Stomach (tissue), 9 donors: Measurements from ENCODE around the gene CCNJL. TPM values are rescaled to one million over a fixed set of nuclear protein-coding genes. Genes with fewer than 3 reads are reported as not detected.
"Not testable (repeated sequence)": the region's sequence is repeated elsewhere in the genome, so short reads cannot be mapped to it uniquely, and the experiment has no call there.

Source experiments
- DNase-seq, 2 donors: peaks; one replicate each; pipeline versions ENCODE4 v3.0.0 to v3.0.0-alpha.2; 2013 to 2019
- H3K27ac ChIP-seq, 5 donors: fragments of 200-600 bp in 4 of 5; sonication (generic) in 4 of 5; one replicate each; pipeline ENCODE4 v1.5.1; 2013 to 2019; ENCODE audit warnings: mild to moderate bottlenecking in 1 of 5, moderate library complexity in 1 of 5
- H3K27me3 ChIP-seq, 3 donors: fragments of 200-600 bp; sonication (generic); one replicate each; pipeline ENCODE4 v1.5.1; 2017 to 2019; ENCODE audit warnings: mixed run types in 1 of 3
- H3K36me3 ChIP-seq, 4 donors: fragments of 200-600 bp; sonication (generic); 1 replicate in 3 of 4; 2 replicates in 1 of 4; pipeline ENCODE4 v1.5.1; 2016 to 2019
- H3K4me1 ChIP-seq, 4 donors: fragments of 200-600 bp; sonication (generic); one replicate each; pipeline ENCODE4 v1.5.1; 2016 to 2019
- H3K4me3 ChIP-seq, 4 donors: fragments of 200-600 bp; sonication (generic) in 3 of 4; one replicate each; pipeline ENCODE4 v1.5.1; 2016 to 2019; ENCODE audit warnings: mild to moderate bottlenecking in 1 of 4
- H3K9me3 ChIP-seq, 4 donors: fragments of 200-600 bp; sonication (generic); one replicate each; pipeline ENCODE4 v1.5.1; 2016 to 2019
- CTCF ChIP-seq, 7 experiments: fragments of 450-650 bp in 4 of 7; fragments of 200-600 bp in 3 of 7; sonication (generic) in 3 of 7; IDR thresholded peaks; one replicate each; pipeline ENCODE4 v1.5.1; 2016 to 2019; ENCODE audit warnings: antibody characterized with exemption in 7 of 7, control low read depth in 2 of 7, mild to moderate bottlenecking in 1 of 7
- EP300 ChIP-seq: sonication (generic); formaldehyde crosslinking; IDR thresholded peaks from one replicate; pipeline ENCODE4 v1.6.1; 2017; ENCODE audit warnings: antibody characterized with exemption
- POLR2A ChIP-seq, 4 donors: fragments of 450-650 bp; IDR thresholded peaks; one replicate each; pipeline ENCODE4 v1.6.1; 2016; ENCODE audit warnings: antibody characterized with exemption in 4 of 4, control low read depth in 2 of 4, mild to moderate bottlenecking in 1 of 4, moderate library complexity in 1 of 4
- POLR2AphosphoS5 ChIP-seq, 3 donors: sonication (generic); formaldehyde crosslinking; IDR thresholded peaks; one replicate each; pipeline ENCODE4 v1.6.1; 2016; ENCODE audit warnings: antibody characterized with exemption in 3 of 3
- WGBS, 5 donors: extraction: QIAGEN DNeasy Blood & Tissue Kit in 3 of 5; methylation state at CpG; one replicate each; pipeline versions ENCODE4 v1.1.5 to v1.1.7; 2013 to 2018; 5-methylcytosine and 5-hydroxymethylcytosine counted together
- intact Hi-C: fragments of 100-400 bp; cut with DNase I; formaldehyde crosslinking; loops from one replicate; pipeline ENCODE4 v1.15.1; 2023; ENCODE audit warnings: low total_unique reads
- polyA plus RNA-seq, 3 donors: library from polyadenylated mRNA; stranded (reverse); fragments of 200-250 nt; gene quantifications; one replicate each; pipeline ENCODE4 v1.2.3, GENCODE V29; 2013
- total RNA-seq, 5 donors: library from RNA; depleted of rRNA; stranded (reverse); fragments of >200 nt; gene quantifications; one replicate each; pipeline versions ENCODE4 v1.1.0 to v1.2.3, GENCODE V29; 2014 to 2016
- donor health status: healthy with polysubstance abuse.
- donor health status: Bipolar disorder and iron deficiency.
- donor health status: healthy.

The CCNJL gene
- total and polyA plus RNA-seq, 8 donors = 1.4 to 104 (median 3.5) TPM

- Histone ChIP-seq H3K9me3 (no peaks in the 10 kb centered on the region), H3K4me3 (no peak overlapping the region), H3K4me1 (no peaks in the 10 kb centered on the region), H3K27me3 (no peaks in the 10 kb centered on the region), H3K36me3 (peaks cover 0 to 31% (median 20%) of the 10 kb centered on the region in 4 donors), H3K27ac (no peak overlapping the region)
- 85 to 91% (median 88%) methylated on average over 14 of the region's 14 CpGs for WGBS, 5 donors
- DNase-seq = no peak
- TF ChIP-seq EP300 (no peak), POLR2AphosphoS5 (IDR thresholded peaks at IDR 0.05) (no peak), CTCF (IDR thresholded peaks at IDR 0.05) (no peak), POLR2A (IDR thresholded peaks at IDR 0.05) (no peak)
- intact Hi-C loops = no loop called here
Measured at GRCh38 chr5:160251406-160252155, 60.8 kb downstream of the CCNJL start.

DNA sequence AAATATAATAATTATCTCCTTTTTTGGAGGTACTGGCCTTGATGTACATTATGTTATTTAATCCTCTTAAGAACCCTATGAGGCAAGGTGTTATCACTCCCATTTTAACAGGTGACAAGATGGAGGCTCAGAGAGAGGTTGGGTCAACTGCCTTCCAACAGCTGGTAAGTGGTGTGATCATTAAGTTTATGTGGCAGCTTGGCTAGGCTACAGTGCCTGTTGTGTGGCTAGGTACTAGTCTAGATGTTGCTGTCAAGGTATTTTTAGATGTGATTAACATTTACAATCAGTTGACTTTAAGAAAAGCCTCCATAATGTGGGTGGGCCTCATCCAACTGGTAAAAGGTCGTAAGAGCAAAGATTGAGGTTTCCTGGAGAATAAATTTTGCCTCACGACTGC is 61.5 kb downstream of the CCNJL start:
- WGBS, 5 donors = 76 to 88% (median 83%) methylated on average over 2 of the region's 2 CpGs
- no peak for DNase-seq
- H3K4me1 ChIP-seq = no peaks in the 10 kb centered on the region
- TF ChIP-seq POLR2A (IDR thresholded peaks at IDR 0.05) (no peak), POLR2AphosphoS5 (IDR thresholded peaks at IDR 0.05) (no peak), EP300 (no peak), CTCF (IDR thresholded peaks at IDR 0.05) (no peak)
- H3K4me3 ChIP-seq = no peak overlapping the region
- H3K27ac ChIP-seq = no peak overlapping the region
- H3K36me3 ChIP-seq = peaks cover 0 to 31% (median 20%) of the 10 kb centered on the region in 4 donors
- intact Hi-C loops = no loop called here
- no peaks in the 10 kb centered on the region for H3K27me3 ChIP-seq
- no peaks in the 10 kb centered on the region for H3K9me3 ChIP-seq

DNA sequence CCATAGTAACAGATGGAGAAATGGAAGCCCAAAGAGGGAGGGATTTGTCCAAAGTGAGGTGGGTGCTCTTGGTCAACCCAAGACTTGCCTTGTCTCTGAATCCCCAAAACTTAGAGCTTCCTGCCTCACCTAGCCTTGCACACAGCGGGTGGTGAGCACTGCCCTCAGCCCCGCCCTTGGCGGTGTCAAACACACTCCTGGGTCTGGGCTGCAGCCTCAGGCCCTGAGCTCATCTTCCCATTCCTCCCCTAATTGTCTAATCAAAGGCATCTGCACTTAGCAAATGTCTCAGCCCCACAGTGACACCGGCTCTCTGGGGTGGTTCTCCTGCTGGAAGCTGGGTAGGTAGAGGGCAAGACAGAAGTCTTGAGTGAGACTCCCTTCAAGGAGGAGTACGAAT is 62.1 kb downstream of the CCNJL start:
- Histone ChIP-seq H3K4me1 (no peaks in the 10 kb centered on the region), H3K27ac (no peak overlapping the region), H3K36me3 (peaks cover 0 to 28% (median 18%) of the 10 kb centered on the region in 4 donors), H3K9me3 (no peaks in the 10 kb centered on the region), H3K4me3 (no peak overlapping the region), H3K27me3 (no peaks in the 10 kb centered on the region)
- intact Hi-C loops = no loop called here
- 90 to 96% (median 95%) methylated on average over 5 of the region's 5 CpGs for WGBS, 5 donors
- TF ChIP-seq EP300 = no peak
- TF ChIP-seq CTCF (IDR thresholded peaks at IDR 0.05) = no peak
- TF ChIP-seq POLR2AphosphoS5 (IDR thresholded peaks at IDR 0.05) = no peak
- TF ChIP-seq POLR2A (IDR thresholded peaks at IDR 0.05) = no peak
- DNase-seq = no peak

GRCh38 chr5:160249570-160249969 is 62.8 kb downstream of the CCNJL start:
- intact Hi-C loops, H3K27me3 ChIP-seq, H3K9me3 ChIP-seq, DNase-seq, H3K27ac ChIP-seq, H3K4me1 ChIP-seq, H3K4me3 ChIP-seq: not testable (repeated sequence)
- WGBS, 5 donors = 91 to 100% (median 92%) methylated on average over 1 of the region's 1 CpG
- H3K36me3 ChIP-seq = peaks cover 0 to 26% (median 17%) of the 10 kb centered on the region in 4 donors

GRCh38 chr5:160245506-160246086 is 66.8 kb downstream of the CCNJL start:
- intact Hi-C loops = no loop called here
- no peaks in the 10 kb centered on the region for H3K4me1 ChIP-seq
- no peaks in the 10 kb centered on the region for H3K9me3 ChIP-seq
- 74 to 82% (median 79%) methylated on average over 9 of the region's 9 CpGs for WGBS, 5 donors
- no peak overlapping the region for H3K4me3 ChIP-seq
- no peak overlapping the region for H3K27ac ChIP-seq
- DNase-seq = no peak
- H3K27me3 ChIP-seq = no peaks in the 10 kb centered on the region
- TF ChIP-seq CTCF (IDR thresholded peaks at IDR 0.05) (no peak), POLR2A (IDR thresholded peaks at IDR 0.05) (no peak), POLR2AphosphoS5 (IDR thresholded peaks at IDR 0.05) (no peak), EP300 (no peak)
- no peaks in the 10 kb centered on the region for H3K36me3 ChIP-seq
